Inflammatory macrophage treated with lipopolysaccharide for 4 hours (primary cell): ENCODE data around the gene TCEANC2.
A peak's percentile ranks its signal among the peaks of the same experiment; 100 is the strongest.
"Not testable (repeated sequence)": the region's sequence is repeated elsewhere in the genome, so short reads cannot be mapped to it uniquely, and the experiment has no call there.

ENCODE experiments used
- DNase-seq: peaks from one replicate; pipeline ENCODE4 v3.0.0-alpha.2; 2020

The TCEANC2 gene

DNA sequence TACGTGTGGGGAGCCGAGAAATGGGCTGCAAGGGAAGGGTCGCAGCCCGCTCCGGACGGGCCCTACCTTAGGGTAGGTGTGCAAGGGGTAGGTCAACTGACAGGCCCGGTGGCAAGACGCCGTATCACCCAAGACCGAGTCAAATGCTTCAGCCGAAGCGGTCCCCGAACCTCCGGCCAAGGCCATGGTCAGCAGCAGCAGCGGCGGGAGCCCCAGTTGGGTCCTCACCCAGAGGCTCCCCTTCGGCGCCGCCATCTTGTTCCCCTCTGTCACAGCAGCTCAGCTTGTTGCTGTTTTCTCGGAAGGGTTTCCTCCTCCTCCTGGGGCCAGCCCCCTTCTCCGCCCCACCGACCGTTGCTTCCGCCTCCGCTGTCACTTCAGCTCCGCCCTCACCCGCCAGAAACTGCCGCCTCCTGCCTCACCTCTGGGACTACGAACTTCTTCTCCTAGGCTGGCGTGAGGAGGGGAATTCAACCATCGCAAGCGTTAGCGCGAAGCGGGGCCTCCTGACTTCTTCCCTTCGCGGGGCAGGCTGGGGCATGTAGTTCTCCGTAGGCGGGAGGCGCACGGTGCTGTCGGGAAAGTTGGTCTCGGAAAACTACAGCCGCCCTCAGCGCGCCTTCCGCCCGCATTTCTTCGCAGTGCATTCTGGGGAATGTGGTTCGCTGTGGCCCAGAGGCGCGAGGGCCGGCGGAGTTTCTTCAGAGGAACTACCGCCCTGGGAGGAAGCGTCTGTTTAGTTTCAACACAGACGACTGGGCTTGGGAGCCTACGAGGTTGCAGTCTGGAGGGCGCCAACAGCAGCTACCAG lies at the start of gene TCEANC2, which contains the start of gene TMEM59:
Gene TCEANC2, plus strand, starts transcription at position 675 of the 811 bp plus-strand sequence. CDS start 815 bp downstream, outside the sequence.
Gene TMEM59, minus strand, starts transcription at position 271 of the 811 bp plus-strand sequence. Its CDS starts 16 bp downstream, at position 255.
- DNase-seq, result peak; percentile 100

- DNase-seq, result not testable (repeated sequence)
Observed at GRCh38 chr1:54003750-54004480, 49.5 kb upstream of the TCEANC2 start.

GRCh38 chr1:54004481-54005049 lies 48.8 kb upstream of the TCEANC2 start:
- DNase-seq, result no peak

DNA sequence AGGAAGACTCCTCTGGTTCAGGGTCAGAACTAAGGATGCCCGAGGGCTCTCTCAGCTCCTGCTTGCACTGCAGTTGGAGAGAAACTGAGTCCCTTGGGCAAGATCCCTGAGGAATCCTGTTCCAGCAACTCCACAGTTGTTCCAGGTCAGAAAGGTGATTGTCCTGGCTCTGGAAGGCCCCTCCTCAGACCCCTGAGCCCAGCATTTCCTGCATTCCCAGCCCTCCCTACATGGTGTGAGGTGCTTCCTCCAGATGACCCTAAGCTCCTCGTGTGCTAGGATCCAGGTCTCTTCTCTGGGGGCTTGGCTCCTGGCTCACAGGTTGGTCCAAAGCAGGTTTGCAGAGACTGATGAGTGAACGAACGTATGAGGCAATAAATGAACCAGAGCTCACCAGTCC lies 46.9 kb upstream of the TCEANC2 start:
- DNase-seq, result no peak

- no peak for DNase-seq
Observed at GRCh38 chr1:54007613-54008012, 45.8 kb upstream of the TCEANC2 start.

GRCh38 chr1:54008876-54009275 lies 44.5 kb upstream of the TCEANC2 start:
- no peak for DNase-seq

- no peak for DNase-seq
Observed at GRCh38 chr1:54009406-54009805, 44.0 kb upstream of the TCEANC2 start.

DNA sequence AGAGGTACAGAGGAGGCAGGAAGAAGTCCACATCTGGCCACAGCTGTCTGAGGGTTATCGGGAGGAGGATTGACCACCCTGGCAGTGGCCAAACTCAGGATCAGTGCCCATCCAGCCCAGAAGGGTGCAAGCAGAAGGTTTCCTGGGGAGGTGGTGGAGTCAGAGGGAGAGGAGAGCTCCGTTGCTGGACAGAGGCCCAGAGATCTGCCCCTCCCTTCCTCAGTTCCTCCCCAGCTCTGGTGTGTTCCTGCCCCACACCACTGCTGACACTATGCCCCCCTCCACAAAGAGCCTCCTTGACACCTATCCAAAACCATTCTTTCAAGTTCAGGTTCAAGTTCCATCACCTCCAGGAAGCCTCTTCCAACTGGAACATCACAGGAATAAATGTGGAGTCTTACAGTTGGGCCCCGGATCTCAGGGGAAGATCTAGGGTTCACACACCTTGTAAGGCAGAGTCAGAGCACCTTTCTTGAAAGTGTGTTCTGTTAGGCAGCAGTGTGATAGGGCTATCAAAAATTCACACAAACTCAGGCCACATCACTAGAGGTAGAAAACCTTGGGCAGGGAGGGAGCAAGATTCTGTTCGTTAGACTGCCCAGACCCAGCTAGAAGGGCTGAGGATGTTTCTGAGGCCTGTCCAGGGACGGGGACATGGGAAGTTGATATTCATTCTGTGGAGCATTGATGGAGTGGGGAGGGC lies 42.8 kb upstream of the TCEANC2 start:
- DNase-seq, result no peak

- no peak for DNase-seq
Observed at GRCh38 chr1:54011316-54012007, 41.9 kb upstream of the TCEANC2 start.

- DNase-seq, result no peak
Observed at GRCh38 chr1:54012008-54012325, 41.4 kb upstream of the TCEANC2 start.

DNA sequence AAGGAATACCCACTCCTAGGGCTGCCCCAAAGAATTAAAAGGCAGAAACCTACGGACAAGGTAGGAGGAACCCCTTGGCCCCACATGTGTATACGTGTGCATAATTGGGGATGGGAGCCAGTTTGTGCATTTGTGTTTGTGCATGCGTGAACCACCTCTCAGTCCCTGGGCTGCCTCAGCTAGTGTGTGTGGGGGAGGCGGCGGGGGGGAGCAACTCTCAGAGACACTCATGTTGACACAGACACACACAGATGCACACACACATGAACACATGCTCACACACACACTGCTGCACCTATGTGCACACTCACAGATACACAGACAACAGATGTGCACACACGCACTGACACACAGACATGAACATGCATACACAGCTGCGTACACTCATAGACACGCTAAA lies 40.5 kb upstream of the TCEANC2 start:
- no peak for DNase-seq

GRCh38 chr1:54013393-54014008 lies 39.9 kb upstream of the TCEANC2 start:
- no peak for DNase-seq

GRCh38 chr1:54014009-54014629 lies 39.3 kb upstream of the TCEANC2 start:
- no peak for DNase-seq

DNA sequence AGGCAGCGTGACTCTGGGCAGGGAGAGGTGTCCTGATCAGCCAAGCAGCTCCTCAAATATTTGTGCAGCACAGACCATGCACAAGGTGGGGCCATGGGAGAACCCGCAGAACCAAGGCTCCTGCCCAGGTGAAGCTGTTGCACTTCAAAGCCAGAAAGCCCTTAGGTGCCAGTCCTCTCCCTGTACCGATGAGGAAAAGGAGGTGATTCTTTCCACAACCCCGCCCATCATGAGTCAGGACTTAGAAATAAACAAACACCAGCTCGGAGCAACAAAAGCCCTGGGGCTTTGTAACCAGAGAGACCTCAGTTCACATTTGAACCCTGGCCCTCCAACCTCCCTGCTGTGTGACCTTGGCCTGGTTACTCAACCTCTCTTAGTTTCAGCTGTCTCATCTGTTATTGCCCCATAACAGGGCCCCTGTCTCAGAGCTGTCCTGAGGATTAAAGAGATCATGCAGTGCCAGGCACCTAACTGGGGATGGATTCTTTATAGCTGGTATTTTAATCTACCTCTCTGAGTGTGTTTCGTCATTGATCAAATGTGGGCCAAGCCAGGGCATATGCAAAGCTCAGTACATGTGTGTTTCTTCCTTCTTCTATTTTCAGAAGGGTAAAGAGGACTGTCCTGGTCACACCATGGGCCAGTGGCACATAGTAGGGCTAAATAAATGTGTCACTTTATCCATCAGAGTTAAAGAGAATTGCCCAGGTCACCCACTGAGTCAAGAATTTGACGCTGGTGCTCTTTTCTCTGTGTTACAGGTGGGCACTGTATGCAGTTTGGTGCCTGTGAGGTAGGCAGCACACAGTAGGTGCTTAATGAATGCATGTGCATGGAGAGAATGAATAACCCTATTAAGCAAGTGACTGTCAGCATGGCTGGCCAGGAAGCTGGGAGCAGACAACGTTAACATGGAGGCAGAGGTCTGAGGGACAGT lies 36.8 kb upstream of the TCEANC2 start:
- no peak for DNase-seq

DNA sequence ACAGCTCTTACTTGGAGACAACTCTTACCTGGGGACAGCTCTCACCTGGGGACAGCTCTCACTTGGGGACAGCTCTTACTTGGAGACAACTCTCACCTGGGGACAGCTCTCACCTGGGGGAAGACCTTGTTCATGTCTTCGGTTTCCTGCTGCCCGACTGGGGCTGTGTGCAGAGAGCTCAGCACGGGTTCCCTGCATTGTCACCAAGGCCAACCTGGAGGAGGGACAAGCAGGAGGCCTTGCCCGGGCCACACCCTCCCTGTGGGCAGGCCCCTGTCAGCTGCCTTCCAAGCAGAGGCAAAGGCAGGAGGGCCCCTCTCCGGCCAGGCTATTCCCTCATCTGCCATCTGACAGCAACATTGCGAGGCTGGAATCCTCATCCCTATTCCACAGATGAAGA lies 35.4 kb upstream of the TCEANC2 start, which contains the start of gene LDLRAD1:
Gene LDLRAD1, minus strand, starts transcription at position 208 of the 400 bp plus-strand sequence. Its CDS starts 74 bp downstream, at position 134.
- DNase-seq, result no peak

- DNase-seq, result no peak
Observed at GRCh38 chr1:54018635-54019034, 34.8 kb upstream of the TCEANC2 start.

- not testable (repeated sequence) for DNase-seq
Observed at GRCh38 chr1:54019562-54020176, 33.7 kb upstream of the TCEANC2 start.

DNA sequence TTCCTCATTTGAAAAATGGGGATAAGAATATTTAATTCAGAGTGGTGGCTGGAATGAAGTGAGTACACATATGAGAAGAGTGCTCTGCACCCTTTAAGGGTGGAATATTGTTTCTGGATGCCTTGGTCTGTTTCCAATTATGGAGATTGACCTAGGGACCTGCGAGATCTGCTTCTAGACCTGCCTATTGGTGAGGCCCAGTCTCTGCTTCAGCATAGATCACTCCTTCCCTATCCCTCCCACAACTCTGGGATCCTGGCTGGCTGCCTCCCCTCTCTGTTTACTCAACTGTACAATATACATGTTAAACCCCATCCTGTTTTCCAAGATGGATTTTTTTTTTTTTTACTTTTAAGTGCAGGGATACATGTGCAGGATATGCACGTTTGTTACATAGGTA lies 29.1 kb upstream of the TCEANC2 start:
- no peak for DNase-seq

DNA sequence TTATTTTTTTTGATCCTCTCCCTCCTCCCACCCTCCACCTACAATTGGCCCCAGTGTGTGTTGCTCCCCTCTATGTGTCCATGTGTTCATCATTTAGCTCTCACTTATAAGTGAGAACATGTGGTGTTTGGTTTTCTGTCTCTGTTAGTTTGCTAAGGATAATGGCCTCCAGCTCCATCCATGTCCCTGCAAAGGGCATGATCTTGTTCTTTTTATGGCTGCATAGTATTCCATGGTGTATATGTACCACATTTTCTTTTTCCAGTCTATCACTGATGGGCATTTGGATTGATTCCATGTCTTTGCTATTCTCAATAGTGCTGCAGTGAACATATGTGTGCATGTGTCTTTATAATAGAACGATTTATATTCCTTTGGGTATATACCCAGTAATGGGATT lies 28.6 kb upstream of the TCEANC2 start:
- DNase-seq, result not testable (repeated sequence)

DNA sequence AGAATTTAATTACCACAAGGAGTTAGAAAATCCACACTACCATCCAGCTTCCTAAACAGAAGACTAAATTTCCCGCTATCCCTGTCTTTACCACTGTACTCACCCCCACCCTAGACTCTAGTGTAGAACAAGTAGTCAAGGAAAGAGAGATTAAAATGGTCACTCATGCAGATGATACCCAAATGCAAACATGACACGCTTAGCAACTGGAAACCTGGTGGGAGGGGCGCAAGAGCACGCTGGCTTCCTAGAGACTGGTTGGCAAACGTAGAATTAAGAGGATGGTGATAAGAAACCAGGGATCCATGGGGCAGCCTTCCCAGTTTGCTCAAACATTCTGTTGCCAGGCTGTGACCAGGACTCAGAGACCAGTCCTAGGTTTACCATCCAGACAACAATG lies 25.6 kb upstream of the TCEANC2 start:
- DNase-seq, result no peak
